Activated B cell treated with CpG ODN at 0.5 μM for 24 hours (primary cell): ENCODE measurements around the gene ACVR2B. TPM values are rescaled to one million over a fixed set of nuclear protein-coding genes. Genes with fewer than 3 reads are reported as not detected.

ENCODE experiments used
- ATAC-seq: fragments of 200-7000 bp; cut with Tn5 transposase; one replicate; pipeline ENCODE4 v1.10.0; 2021; ENCODE audit warnings: low read depth, mild to moderate bottlenecking, moderate library complexity
- CTCF ChIA-PET: fragments of 350-600 bp; sonication (Branson Sonifier 250); formaldehyde crosslinking; loops from one replicate; lab custom pipeline; 2021; ENCODE audit warnings: antibody characterized with exemption; lab: Charles Lee
- POLR2A ChIA-PET: fragments of 350-600 bp; sonication (Branson Sonifier 250); formaldehyde crosslinking; loops from one replicate; lab custom pipeline; 2021; ENCODE audit warnings: antibody characterized with exemption; lab: Charles Lee
- DNase-seq: peaks from one replicate; pipeline ENCODE4 v3.0.0; 2022
- H3K27ac Mint-ChIP-seq: one replicate; pipeline ENCODE4 v1.8.0; 2020; ENCODE audit warnings: mixed read lengths
- H3K27me3 Mint-ChIP-seq: one replicate; pipeline ENCODE4 v1.8.0; 2021; ENCODE audit warnings: mixed read lengths
- H3K36me3 Mint-ChIP-seq: one replicate; pipeline ENCODE4 v1.8.0; 2021; ENCODE audit warnings: low read depth, mixed read lengths
- H3K4me1 Mint-ChIP-seq: one replicate; pipeline ENCODE4 v1.8.0; 2021; ENCODE audit warnings: mixed read lengths
- H3K4me3 Mint-ChIP-seq: one replicate; pipeline ENCODE4 v1.8.0; 2020; ENCODE audit warnings: mild to moderate bottlenecking, mixed read lengths
- H3K9me3 Mint-ChIP-seq: one replicate; pipeline ENCODE4 v1.8.0; 2020; ENCODE audit warnings: mixed read lengths
- intact Hi-C: fragments of 100-400 bp; cut with micrococcal nuclease; formaldehyde crosslinking; loops from one replicate; pipeline ENCODE4 v1.15.1; 2024
- total RNA-seq: library from RNA; stranded (reverse); gene quantifications from 2 replicates; pipeline ENCODE4 v1.2.3, GENCODE V29; 2022
- TF ChIP-seq, protein P1 (sequence below): fragments of 200-600 bp; IDR thresholded peaks from one replicate; pipeline ENCODE4 v1.8.0; 2022; ENCODE audit warnings: antibody characterized with exemption, mild to moderate bottlenecking

The ACVR2B gene
- total RNA-seq, 1 donor from 2014 or later, result 1.4 TPM

DNA sequence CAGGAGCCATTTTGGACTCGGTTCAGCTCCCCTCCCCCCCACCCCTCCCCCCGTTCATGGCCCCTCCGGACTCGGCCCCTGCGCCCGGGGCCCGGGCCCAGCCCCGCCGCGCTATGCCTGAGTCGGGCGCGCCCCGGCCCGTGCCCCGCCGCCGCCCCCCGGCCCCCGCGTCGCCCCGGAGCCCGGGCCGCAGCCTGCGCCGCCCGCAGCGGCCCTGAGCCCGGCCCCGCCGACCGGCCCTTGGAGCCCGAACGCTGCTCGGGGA is 155 bp downstream of the ACVR2B start:
- intact Hi-C loops, result loop anchor here (5.0 kb wide), 1 partner anchor 43 kb away; the partner anchor contains the start of gene EXOG
- Mint-ChIP-seq H3K27me3 (peaks cover 29% of the 10 kb centered on the region), H3K9me3 (no peaks in the 10 kb centered on the region), H3K27ac (no peak overlapping the region), H3K36me3 (peaks cover 2% of the 10 kb centered on the region), H3K4me3 (no peak overlapping the region), H3K4me1 (peaks cover 14% of the 10 kb centered on the region)
- ATAC-seq (no peak), DNase-seq (no peak)
- TF ChIP-seq, protein P1, sequence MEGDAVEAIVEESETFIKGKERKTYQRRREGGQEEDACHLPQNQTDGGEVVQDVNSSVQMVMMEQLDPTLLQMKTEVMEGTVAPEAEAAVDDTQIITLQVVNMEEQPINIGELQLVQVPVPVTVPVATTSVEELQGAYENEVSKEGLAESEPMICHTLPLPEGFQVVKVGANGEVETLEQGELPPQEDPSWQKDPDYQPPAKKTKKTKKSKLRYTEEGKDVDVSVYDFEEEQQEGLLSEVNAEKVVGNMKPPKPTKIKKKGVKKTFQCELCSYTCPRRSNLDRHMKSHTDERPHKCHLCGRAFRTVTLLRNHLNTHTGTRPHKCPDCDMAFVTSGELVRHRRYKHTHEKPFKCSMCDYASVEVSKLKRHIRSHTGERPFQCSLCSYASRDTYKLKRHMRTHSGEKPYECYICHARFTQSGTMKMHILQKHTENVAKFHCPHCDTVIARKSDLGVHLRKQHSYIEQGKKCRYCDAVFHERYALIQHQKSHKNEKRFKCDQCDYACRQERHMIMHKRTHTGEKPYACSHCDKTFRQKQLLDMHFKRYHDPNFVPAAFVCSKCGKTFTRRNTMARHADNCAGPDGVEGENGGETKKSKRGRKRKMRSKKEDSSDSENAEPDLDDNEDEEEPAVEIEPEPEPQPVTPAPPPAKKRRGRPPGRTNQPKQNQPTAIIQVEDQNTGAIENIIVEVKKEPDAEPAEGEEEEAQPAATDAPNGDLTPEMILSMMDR, result no peak
- CTCF ChIA-PET, result no interaction called here
- POLR2A ChIA-PET, result interaction anchor here (0.5 to 0.9 kb wide), 2 partner anchors 317 to 431 kb away, joined by 3 to 5 read pairs; partner anchors contain the start of gene ACAA1

DNA sequence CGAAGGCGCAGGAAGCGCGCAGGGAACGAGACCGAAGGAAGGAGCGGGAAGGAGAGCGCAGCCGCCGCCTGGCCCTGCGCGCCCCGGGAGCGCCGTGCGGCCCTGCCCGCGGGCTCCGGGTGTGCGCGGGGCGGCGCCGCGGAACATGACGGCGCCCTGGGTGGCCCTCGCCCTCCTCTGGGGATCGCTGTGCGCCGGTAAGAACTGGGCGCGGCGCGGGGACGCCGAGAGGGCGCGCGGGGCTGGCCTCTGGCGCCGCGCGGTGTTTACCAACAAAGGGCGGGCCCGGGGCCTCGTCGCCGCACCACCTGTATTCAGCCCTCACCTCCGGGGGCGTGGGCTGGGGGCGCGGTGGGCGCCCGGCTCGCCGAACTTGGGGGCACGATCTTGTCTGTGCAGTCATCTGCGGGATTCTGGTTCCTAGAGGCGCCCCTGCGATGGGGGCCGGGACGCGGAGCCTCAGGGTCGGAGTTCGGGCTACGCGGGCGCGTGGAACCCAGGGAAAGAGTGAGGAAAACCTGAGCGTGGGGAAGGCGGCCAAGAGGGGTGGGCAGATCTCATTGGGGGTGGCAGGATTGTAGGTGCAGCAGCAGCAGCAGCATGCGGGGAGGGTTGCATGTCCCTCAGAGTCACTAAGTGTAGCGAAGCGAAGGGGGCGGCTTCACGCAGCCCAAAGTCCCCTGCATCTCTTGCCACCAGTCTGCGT is 641 bp downstream of the ACVR2B start:
- no peak overlapping the region for H3K27ac Mint-ChIP-seq
- peaks cover 14% of the 10 kb centered on the region for H3K4me1 Mint-ChIP-seq
- H3K36me3 Mint-ChIP-seq, result peaks cover 2% of the 10 kb centered on the region
- ATAC-seq (peak; percentile 54), DNase-seq (no peak)
- intact Hi-C loops, result loop anchor here (5.0 kb wide), 1 partner anchor 43 kb away; the partner anchor contains the start of gene EXOG
- H3K27me3 Mint-ChIP-seq, result peaks cover 29% of the 10 kb centered on the region
- no peaks in the 10 kb centered on the region for H3K9me3 Mint-ChIP-seq
- H3K4me3 Mint-ChIP-seq, result peak overlapping the region; percentile 92
- TF ChIP-seq, protein P1, result no peak
- POLR2A ChIA-PET, result interaction anchor here (0.5 to 0.9 kb wide), 3 partner anchors 42 to 431 kb away, joined by 3 to 5 read pairs (median 3); partner anchors contain the start of genes ACAA1 and EXOG
- CTCF ChIA-PET, result no interaction called here

DNA sequence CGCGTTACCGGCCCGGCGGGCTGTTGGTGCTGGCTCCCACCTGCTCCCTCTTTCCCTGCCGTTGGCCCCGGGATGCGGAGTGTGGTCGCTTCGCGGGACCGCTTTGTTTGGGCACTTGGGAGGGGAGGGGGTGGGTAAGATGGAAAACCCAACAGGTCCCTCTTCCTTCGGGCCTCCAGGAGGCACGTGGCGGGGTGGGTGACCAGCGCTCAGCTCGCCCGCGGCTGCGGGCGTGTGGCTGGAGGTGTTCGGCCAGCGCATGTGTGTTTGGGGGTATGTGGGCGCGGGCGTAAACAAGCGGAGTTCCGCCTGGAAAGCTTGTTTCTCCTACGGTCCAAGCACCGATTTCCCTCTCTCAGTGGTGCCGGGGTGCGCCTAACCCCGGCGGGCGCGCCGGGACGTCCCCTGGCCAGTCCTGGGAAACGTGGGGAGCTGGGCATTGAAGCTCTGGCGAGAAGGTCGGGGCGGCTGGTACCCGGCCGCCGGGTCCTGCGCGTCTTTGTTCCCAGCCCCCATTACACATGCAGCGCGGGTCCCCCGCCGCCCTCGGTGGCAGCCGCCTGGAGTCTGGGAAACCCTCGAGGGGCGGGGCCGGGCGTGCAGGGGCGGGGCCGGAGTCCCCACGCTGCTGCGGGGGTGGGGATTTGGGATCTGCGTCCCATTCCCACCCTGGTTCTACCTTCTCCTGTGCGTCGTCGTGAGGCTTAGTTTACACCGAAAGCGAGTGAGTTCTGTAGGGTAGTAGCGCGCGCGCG is 1.4 kb downstream of the ACVR2B start:
- Mint-ChIP-seq H3K27me3 (peaks cover 25% of the 10 kb centered on the region), H3K27ac (no peak overlapping the region), H3K4me3 (peak overlapping the region; percentile 92), H3K36me3 (peaks cover 2% of the 10 kb centered on the region), H3K9me3 (no peaks in the 10 kb centered on the region), H3K4me1 (peaks cover 14% of the 10 kb centered on the region)
- ChIA-PET POLR2A (interaction anchor here (0.6 to 0.8 kb wide), 2 partner anchors 41 to 318 kb away, joined by 3 read pairs; partner anchors contain the start of genes ACAA1 and EXOG), CTCF (no interaction called here)
- DNase-seq (no peak), ATAC-seq (peak; percentile 35)
- TF ChIP-seq, protein P1, result no peak
- intact Hi-C loops, result loop anchor here (5.0 kb wide), 1 partner anchor 42 kb away; the partner anchor contains the start of gene EXOG

DNA sequence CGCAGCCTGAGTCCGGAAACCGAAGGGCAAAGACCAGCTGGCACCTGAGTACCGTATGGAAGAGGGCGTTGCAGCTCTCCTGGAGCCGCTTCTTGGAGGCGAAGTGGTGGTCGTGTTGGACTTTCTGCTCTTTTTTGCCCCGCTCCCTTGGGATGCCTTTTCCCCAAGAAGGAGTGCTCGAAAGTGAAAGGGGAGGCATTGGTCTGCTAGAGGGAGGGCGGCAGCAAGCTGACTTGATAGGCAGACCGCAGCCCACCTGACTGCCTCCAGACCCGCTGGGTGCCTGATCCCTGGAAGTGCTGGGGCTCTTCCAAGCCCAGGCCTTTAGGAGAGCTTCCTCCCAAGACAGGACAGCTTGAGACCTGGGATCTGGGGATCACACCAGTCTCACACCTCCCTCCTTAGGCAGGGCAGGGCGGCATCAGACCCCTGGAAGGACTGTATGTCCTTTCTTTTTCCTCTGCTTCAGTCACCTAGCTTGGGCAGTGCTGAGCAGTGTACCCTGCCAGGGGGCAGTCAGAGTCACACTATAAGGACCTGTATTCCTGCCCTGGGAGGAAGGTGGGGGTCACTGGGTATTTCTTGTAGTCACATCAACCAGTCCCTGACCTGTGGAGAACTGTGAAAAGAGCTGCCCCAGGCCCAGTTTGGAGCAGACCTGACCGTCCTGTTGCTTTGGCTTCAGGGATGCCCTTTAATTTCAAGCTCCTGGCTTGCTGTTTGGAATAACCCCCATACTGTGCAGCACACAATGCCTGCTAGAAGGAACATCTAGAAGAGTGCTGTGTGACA is 2.1 kb downstream of the ACVR2B start:
- ATAC-seq, result no peak
- POLR2A ChIA-PET, result interaction anchor here (0.8 kb wide), 1 partner anchor 319 kb away, joined by 3 read pairs; the partner anchor contains the start of gene ACAA1
- H3K27ac Mint-ChIP-seq, result no peak overlapping the region

More for the DNA sequence above, 2.1 kb downstream of the ACVR2B start:
- H3K4me1 Mint-ChIP-seq, result peaks cover 14% of the 10 kb centered on the region
- intact Hi-C loops, result no loop called here
- DNase-seq, result no peak
- CTCF ChIA-PET, result no interaction called here
- H3K9me3 Mint-ChIP-seq, result no peaks in the 10 kb centered on the region
- peaks cover 19% of the 10 kb centered on the region for H3K27me3 Mint-ChIP-seq
- TF ChIP-seq, protein P1, result no peak
- peaks cover 2% of the 10 kb centered on the region for H3K36me3 Mint-ChIP-seq
- H3K4me3 Mint-ChIP-seq, result peak overlapping the region; percentile 85
